NB4 (cell line): ENCODE data around the gene CBLC.

Experiments
- POLR2A ChIP-seq: IDR thresholded peaks from 2 replicates; pipeline ENCODE4 v1.6.1; 2011; ENCODE audit warnings: mild to moderate bottlenecking; ENCODE audit not compliant: insufficient read length; ENCODE audit errors: extremely low read depth
- TF ChIP-seq, protein P1 (sequence below): IDR thresholded peaks from one replicate; pipeline ENCODE4 v1.5.1; 2012; ENCODE audit warnings: low read depth, low read length

DNA sequence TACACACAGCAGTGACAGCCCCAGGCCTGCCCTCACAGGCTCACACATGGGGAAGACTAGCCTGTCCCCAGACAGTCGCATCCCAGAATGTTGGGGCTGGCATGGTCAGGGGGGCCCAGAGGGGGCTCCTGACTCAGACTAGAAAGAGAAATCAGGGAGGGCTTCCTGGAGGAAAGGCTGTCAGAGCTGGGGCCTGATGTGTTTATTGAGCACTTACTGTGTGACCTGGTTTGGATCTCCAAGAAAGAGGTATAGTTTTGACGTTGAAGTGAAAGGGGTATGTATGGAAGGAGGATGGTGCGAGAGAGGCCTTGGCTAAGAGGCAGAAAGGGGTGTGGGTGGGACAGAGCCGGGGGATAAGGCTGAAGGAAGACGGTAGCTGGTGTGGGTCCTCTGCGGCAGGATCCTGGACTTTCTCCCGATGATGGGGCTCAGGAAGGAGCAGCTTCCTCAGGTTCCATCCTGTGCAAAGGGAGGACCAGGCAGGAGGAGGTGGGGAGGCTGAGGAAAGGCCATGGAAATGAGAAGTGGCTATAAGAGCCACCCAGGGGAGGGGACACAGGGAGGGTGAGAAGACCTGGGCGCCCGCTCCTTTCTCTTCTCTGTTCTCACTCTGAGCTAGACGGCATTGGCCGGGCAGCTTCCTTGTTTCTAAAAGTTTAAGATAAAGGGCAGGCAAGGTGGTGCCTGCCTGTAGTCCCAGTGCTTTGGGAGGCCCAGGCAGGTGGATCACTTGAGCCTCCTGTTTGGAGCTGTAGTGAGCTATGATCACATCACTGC, 45.3 kb upstream of the CBLC start:
- TF ChIP-seq, protein P1, sequence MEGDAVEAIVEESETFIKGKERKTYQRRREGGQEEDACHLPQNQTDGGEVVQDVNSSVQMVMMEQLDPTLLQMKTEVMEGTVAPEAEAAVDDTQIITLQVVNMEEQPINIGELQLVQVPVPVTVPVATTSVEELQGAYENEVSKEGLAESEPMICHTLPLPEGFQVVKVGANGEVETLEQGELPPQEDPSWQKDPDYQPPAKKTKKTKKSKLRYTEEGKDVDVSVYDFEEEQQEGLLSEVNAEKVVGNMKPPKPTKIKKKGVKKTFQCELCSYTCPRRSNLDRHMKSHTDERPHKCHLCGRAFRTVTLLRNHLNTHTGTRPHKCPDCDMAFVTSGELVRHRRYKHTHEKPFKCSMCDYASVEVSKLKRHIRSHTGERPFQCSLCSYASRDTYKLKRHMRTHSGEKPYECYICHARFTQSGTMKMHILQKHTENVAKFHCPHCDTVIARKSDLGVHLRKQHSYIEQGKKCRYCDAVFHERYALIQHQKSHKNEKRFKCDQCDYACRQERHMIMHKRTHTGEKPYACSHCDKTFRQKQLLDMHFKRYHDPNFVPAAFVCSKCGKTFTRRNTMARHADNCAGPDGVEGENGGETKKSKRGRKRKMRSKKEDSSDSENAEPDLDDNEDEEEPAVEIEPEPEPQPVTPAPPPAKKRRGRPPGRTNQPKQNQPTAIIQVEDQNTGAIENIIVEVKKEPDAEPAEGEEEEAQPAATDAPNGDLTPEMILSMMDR = no peak
- no peak for TF ChIP-seq POLR2A
